PC-9 (cell line): ENCODE results near the gene HTRA1.

ENCODE experiments used
- CTCF ChIP-seq: fragments of 200-600 bp; sonication (generic); conservative IDR thresholded peaks from 2 replicates; pipeline ENCODE4 v1.6.1; 2017; ENCODE audit warnings: mixed run types, antibody characterized with exemption, mild to moderate bottlenecking, moderate library complexity
- EZH2 ChIP-seq: fragments of 200-600 bp; sonication (generic); IDR thresholded peaks from 2 replicates; pipeline ENCODE4 v1.8.0; 2017; ENCODE audit warnings: antibody characterized with exemption, low read depth

- TF ChIP-seq CTCF: no peak
- TF ChIP-seq EZH2: no peak
Observed at GRCh38 chr10:122557516-122557915, 96.2 kb downstream of the HTRA1 start.
